DMS79 (cell line): ENCODE results near the gene LCE7A.

ENCODE experiments used
- DNase-seq: peaks from one replicate; lab custom pipeline; 2025; lab: John Stamatoyannopoulos, UW

Gene LCE7A

GRCh38 chr1:152880316-152880715 is 20.5 kb downstream of the LCE7A start:
- DNase-seq, result no peak

GRCh38 chr1:152880907-152881306 is 21.1 kb downstream of the LCE7A start:
- DNase-seq, result no peak

GRCh38 chr1:152884085-152884484 is 24.3 kb downstream of the LCE7A start:
- DNase-seq, result no peak

- DNase-seq, result no peak
Observed at GRCh38 chr1:152884506-152884905, 24.7 kb downstream of the LCE7A start.

- no peak for DNase-seq
Observed at GRCh38 chr1:152884966-152885624, 25.3 kb downstream of the LCE7A start.

- no peak for DNase-seq
Observed at GRCh38 chr1:152886085-152886484, 26.3 kb downstream of the LCE7A start.

- DNase-seq, result peak; percentile 50
Observed at GRCh38 chr1:152886758-152887409, 27.1 kb downstream of the LCE7A start.

- DNase-seq, result no peak
Observed at GRCh38 chr1:152888126-152888525, 28.3 kb downstream of the LCE7A start.

- DNase-seq, result no peak
Observed at GRCh38 chr1:152899027-152899426, 39.2 kb downstream of the LCE7A start.

GRCh38 chr1:152899883-152900282 is 40.1 kb downstream of the LCE7A start:
- no peak for DNase-seq

- DNase-seq, result no peak
Observed at GRCh38 chr1:152901631-152902030, 41.8 kb downstream of the LCE7A start.

- no peak for DNase-seq
Observed at GRCh38 chr1:152902636-152903035, 42.8 kb downstream of the LCE7A start.

GRCh38 chr1:152904688-152905440 is 45.1 kb downstream of the LCE7A start:
- no peak for DNase-seq

- DNase-seq, result no peak
Observed at GRCh38 chr1:152906023-152906565, 46.3 kb downstream of the LCE7A start.

- no peak for DNase-seq
Observed at GRCh38 chr1:152907686-152908601, 48.1 kb downstream of the LCE7A start, which contains the start of gene IVL. Gene IVL, plus strand, starts transcription at chr1:152908546. Its CDS starts 1,252 bp downstream, at chr1:152909798.

- no peak for DNase-seq
Observed at GRCh38 chr1:152909206-152909605, 49.4 kb downstream of the LCE7A start.
